Activated B cell treated with CpG ODN at 0.5 μM for 24 hours (primary cell): ENCODE measurements around the gene DUOX2. TPM values are rescaled to one million over a fixed set of nuclear protein-coding genes. Genes with fewer than 3 reads are reported as not detected.

ENCODE experiments used
- ATAC-seq: fragments of 200-7000 bp; cut with Tn5 transposase; one replicate; pipeline ENCODE4 v1.10.0; 2021; ENCODE audit warnings: low read depth, mild to moderate bottlenecking, moderate library complexity
- CTCF ChIA-PET: fragments of 350-600 bp; sonication (Branson Sonifier 250); formaldehyde crosslinking; loops from one replicate; lab custom pipeline; 2021; ENCODE audit warnings: antibody characterized with exemption; lab: Charles Lee
- POLR2A ChIA-PET: fragments of 350-600 bp; sonication (Branson Sonifier 250); formaldehyde crosslinking; loops from one replicate; lab custom pipeline; 2021; ENCODE audit warnings: antibody characterized with exemption; lab: Charles Lee
- DNase-seq: peaks from one replicate; pipeline ENCODE4 v3.0.0; 2022
- H3K27ac Mint-ChIP-seq: one replicate; pipeline ENCODE4 v1.8.0; 2020; ENCODE audit warnings: mixed read lengths
- H3K27me3 Mint-ChIP-seq: one replicate; pipeline ENCODE4 v1.8.0; 2021; ENCODE audit warnings: mixed read lengths
- H3K36me3 Mint-ChIP-seq: one replicate; pipeline ENCODE4 v1.8.0; 2021; ENCODE audit warnings: low read depth, mixed read lengths
- H3K4me1 Mint-ChIP-seq: one replicate; pipeline ENCODE4 v1.8.0; 2021; ENCODE audit warnings: mixed read lengths
- H3K4me3 Mint-ChIP-seq: one replicate; pipeline ENCODE4 v1.8.0; 2020; ENCODE audit warnings: mild to moderate bottlenecking, mixed read lengths
- H3K9me3 Mint-ChIP-seq: one replicate; pipeline ENCODE4 v1.8.0; 2020; ENCODE audit warnings: mixed read lengths
- intact Hi-C: fragments of 100-400 bp; cut with micrococcal nuclease; formaldehyde crosslinking; loops from one replicate; pipeline ENCODE4 v1.15.1; 2024
- total RNA-seq: library from RNA; stranded (reverse); gene quantifications from 2 replicates; pipeline ENCODE4 v1.2.3, GENCODE V29; 2022
- TF ChIP-seq, protein P1 (sequence below): fragments of 200-600 bp; IDR thresholded peaks from one replicate; pipeline ENCODE4 v1.8.0; 2022; ENCODE audit warnings: antibody characterized with exemption, mild to moderate bottlenecking

DUOX2 gene
- total RNA-seq, 1 donor from 2014 or later = not detected

DNA sequence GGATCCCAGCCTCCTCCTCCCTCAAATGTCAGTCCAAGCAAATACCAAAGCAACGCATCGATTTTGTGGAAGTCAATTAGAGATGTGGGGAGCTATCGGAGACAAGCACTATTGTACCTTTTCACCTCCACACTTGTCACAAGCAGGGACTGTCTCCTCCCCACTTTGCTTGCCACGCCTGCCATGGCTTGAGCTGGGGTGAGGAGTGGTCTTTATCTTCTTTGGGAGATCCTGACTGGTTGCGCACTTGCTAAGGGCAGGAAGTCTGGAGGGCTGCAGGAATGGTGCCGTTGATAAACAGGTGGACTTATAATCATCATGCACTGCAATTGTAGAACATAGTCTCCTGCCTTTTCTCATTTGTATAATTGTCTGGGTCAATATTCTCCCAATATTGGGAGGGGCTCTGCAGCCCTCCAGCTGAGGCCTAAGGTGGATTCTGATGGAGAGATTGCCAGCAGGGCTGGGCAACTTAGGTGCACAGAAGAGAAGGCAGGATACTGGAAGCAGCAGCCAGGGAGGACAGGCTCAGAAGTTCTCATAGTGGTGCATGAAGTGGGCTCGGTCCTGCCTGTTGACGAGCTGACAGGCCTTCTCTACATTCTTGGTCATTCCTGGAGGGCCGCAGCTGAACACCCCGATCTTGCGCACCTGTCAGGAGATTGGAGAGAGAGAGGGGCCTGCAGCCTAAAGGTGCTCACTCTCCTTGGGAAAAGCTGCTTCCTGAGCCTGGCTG is 20.2 kb downstream of the DUOX2 start:
- Mint-ChIP-seq H3K27ac (no peak overlapping the region), H3K36me3 (no peaks in the 10 kb centered on the region), H3K27me3 (peaks cover 12% of the 10 kb centered on the region), H3K4me3 (no peak overlapping the region), H3K4me1 (no peaks in the 10 kb centered on the region), H3K9me3 (no peaks in the 10 kb centered on the region)
- CTCF ChIA-PET = no interaction called here
- ATAC-seq = no peak
- intact Hi-C loops = no loop called here
- DNase-seq = no peak
- TF ChIP-seq, protein P1, sequence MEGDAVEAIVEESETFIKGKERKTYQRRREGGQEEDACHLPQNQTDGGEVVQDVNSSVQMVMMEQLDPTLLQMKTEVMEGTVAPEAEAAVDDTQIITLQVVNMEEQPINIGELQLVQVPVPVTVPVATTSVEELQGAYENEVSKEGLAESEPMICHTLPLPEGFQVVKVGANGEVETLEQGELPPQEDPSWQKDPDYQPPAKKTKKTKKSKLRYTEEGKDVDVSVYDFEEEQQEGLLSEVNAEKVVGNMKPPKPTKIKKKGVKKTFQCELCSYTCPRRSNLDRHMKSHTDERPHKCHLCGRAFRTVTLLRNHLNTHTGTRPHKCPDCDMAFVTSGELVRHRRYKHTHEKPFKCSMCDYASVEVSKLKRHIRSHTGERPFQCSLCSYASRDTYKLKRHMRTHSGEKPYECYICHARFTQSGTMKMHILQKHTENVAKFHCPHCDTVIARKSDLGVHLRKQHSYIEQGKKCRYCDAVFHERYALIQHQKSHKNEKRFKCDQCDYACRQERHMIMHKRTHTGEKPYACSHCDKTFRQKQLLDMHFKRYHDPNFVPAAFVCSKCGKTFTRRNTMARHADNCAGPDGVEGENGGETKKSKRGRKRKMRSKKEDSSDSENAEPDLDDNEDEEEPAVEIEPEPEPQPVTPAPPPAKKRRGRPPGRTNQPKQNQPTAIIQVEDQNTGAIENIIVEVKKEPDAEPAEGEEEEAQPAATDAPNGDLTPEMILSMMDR = no peak
- POLR2A ChIA-PET = no interaction called here

DNA sequence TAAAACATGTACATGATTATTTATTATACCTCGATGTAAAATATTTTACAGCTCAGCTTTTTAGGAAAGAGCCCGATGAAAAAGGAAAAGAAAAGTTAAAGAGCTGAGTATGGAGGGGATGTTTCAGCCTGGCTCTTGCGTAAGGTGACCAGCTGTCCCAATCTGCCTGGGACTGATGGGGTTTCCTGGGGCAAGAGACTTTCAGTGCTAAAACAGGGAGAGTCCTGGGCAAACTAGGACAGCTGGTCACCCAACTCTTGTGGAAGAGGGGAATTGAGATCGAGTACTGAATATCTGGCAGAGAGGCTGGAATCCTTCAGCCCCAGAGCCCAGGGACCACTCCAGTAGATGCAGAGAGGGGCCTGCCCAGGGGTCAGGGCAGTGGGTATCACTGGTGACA is 21.0 kb downstream of the DUOX2 start:
- Mint-ChIP-seq H3K9me3 (no peaks in the 10 kb centered on the region), H3K4me1 (no peaks in the 10 kb centered on the region), H3K4me3 (no peak overlapping the region), H3K27ac (no peak overlapping the region), H3K27me3 (peaks cover 12% of the 10 kb centered on the region), H3K36me3 (no peaks in the 10 kb centered on the region)
- TF ChIP-seq, protein P1 = no peak
- ChIA-PET CTCF (no interaction called here), POLR2A (no interaction called here)
- DNase-seq = no peak
- no peak for ATAC-seq
- intact Hi-C loops = no loop called here

DNA sequence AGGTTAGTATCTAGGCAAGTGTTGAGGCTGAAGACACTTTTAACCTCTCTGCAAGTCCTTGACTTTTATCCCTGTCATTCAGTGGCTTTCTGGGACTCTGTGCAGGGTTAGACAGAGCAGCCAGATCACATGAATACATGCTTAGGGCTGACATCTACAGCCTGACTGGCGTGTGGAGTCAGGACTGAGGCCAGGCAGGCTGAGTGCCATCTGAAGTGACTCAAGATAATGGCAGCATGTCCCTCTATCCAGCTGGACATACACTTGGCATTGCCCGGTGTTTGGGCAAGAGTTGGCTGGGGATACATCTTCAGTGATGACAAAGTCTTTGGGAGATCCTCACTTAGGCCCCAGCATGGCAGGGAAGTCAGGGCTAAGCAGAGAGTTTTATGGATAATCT is 22.4 kb downstream of the DUOX2 start:
- H3K36me3 Mint-ChIP-seq = no peaks in the 10 kb centered on the region
- no peak overlapping the region for H3K27ac Mint-ChIP-seq
- DNase-seq (no peak), ATAC-seq (no peak)
- POLR2A ChIA-PET = no interaction called here
- H3K9me3 Mint-ChIP-seq = no peaks in the 10 kb centered on the region
- CTCF ChIA-PET = no interaction called here
- intact Hi-C loops = no loop called here
- TF ChIP-seq, protein P1 = no peak
- peaks cover 20% of the 10 kb centered on the region for H3K27me3 Mint-ChIP-seq
- no peak overlapping the region for H3K4me3 Mint-ChIP-seq
- no peaks in the 10 kb centered on the region for H3K4me1 Mint-ChIP-seq

DNA sequence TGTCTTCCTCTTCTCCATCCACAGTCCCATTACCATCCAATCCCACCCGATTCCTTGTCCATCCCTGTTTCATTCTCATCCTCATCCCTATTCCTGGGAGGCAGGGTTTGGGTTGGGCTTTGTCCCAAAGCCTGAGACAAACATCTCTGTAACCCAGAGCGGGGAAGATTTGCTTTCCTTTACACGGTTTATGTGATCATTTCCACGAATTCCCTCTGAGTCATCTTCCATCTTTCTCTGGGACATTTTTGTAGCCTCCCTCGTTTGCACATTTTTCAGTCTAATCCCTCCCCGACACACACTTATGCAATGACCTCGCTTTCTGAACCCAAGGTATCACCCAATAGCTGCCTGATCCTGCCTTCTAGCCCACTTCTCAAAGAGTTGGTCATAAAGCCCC is 22.8 kb downstream of the DUOX2 start:
- no peak for ATAC-seq
- ChIA-PET POLR2A (no interaction called here), CTCF (no interaction called here)
- Mint-ChIP-seq H3K27ac (no peak overlapping the region), H3K4me1 (no peaks in the 10 kb centered on the region), H3K27me3 (peaks cover 20% of the 10 kb centered on the region), H3K4me3 (no peak overlapping the region), H3K9me3 (no peaks in the 10 kb centered on the region), H3K36me3 (no peaks in the 10 kb centered on the region)
- TF ChIP-seq, protein P1 = no peak
- intact Hi-C loops = no loop called here
- no peak for DNase-seq

DNA sequence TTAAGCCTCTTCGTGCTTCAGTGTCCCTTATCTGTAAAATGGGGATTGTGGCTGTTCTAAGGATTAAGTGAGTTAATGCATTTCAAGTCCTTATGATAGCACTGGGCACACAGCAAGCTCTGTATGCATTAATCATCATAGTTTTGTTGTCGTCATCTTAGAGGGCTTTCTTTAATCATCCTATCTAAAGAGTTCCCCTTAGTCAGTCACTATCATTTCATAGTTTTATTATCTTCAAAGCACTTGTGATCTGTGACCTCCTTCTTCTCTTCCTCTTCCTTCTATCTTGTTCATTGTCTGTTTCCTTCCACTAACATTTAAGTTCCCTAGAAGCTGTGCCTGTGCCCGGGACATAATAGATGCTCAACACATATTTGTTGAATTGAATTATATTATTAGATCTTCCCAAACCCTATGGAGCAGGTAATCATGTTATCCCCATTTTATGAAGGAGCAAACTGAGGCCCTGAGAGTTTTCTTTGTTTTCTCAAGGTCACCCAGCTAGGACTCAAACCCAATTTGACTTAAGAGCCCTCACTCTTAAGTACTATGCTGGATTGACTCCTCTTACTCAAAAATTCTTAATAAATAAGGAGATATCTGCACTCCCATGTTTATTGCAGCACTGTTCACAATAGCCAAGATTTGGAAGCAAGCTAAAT is 24.1 kb downstream of the DUOX2 start:
- CTCF ChIA-PET = no interaction called here
- no peak for ATAC-seq
- Mint-ChIP-seq H3K36me3 (no peaks in the 10 kb centered on the region), H3K4me1 (no peaks in the 10 kb centered on the region), H3K9me3 (no peaks in the 10 kb centered on the region), H3K27me3 (peaks cover 26% of the 10 kb centered on the region), H3K4me3 (no peak overlapping the region), H3K27ac (no peak overlapping the region)
- no peak for DNase-seq
- intact Hi-C loops = no loop called here
- POLR2A ChIA-PET = interaction anchor here (0.6 kb wide), 1 partner anchor 238 kb away, joined by 11 read pairs; no protein-coding TSS in a partner anchor
- TF ChIP-seq, protein P1 = no peak
